Loucy (cell line): ENCODE results near the gene PHEX.

ENCODE experiments used
- EZH2phosphoT487 ChIP-seq: fragments of 200-600 bp; IDR thresholded peaks from 2 replicates; pipeline ENCODE4 v1.6.1; 2018; ENCODE audit warnings: antibody characterized with exemption, mild to moderate bottlenecking, moderate library complexity, borderline replicate concordance
- TF ChIP-seq, protein P1 (sequence below): fragments of 200-600 bp; sonication (generic); conservative IDR thresholded peaks from 2 replicates; pipeline ENCODE4 v1.5.1; 2014; ENCODE audit warnings: mild to moderate bottlenecking, antibody characterized with exemption, low read length

GRCh38 chrX:22237479-22237878 is 205.4 kb downstream of the PHEX start:
- TF ChIP-seq, protein P1, sequence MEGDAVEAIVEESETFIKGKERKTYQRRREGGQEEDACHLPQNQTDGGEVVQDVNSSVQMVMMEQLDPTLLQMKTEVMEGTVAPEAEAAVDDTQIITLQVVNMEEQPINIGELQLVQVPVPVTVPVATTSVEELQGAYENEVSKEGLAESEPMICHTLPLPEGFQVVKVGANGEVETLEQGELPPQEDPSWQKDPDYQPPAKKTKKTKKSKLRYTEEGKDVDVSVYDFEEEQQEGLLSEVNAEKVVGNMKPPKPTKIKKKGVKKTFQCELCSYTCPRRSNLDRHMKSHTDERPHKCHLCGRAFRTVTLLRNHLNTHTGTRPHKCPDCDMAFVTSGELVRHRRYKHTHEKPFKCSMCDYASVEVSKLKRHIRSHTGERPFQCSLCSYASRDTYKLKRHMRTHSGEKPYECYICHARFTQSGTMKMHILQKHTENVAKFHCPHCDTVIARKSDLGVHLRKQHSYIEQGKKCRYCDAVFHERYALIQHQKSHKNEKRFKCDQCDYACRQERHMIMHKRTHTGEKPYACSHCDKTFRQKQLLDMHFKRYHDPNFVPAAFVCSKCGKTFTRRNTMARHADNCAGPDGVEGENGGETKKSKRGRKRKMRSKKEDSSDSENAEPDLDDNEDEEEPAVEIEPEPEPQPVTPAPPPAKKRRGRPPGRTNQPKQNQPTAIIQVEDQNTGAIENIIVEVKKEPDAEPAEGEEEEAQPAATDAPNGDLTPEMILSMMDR = no peak
- TF ChIP-seq EZH2phosphoT487 = no peak
